A549 treated with GW870086 at 1 μM for 4 hours (cell line): ENCODE measurements around the gene RPUSD3. TPM values are rescaled to one million over a fixed set of nuclear protein-coding genes. Genes with fewer than 3 reads are reported as not detected.

Experiments
- total RNA-seq: library from RNA; stranded (reverse); fragments of 200-300 nt; extraction: Qiagen RNA extraction; gene quantifications from 5 replicates; pipeline ENCODE4 v1.2.3, GENCODE V29; 2022; ENCODE audit warnings: low read depth

The RPUSD3 gene, protein sequence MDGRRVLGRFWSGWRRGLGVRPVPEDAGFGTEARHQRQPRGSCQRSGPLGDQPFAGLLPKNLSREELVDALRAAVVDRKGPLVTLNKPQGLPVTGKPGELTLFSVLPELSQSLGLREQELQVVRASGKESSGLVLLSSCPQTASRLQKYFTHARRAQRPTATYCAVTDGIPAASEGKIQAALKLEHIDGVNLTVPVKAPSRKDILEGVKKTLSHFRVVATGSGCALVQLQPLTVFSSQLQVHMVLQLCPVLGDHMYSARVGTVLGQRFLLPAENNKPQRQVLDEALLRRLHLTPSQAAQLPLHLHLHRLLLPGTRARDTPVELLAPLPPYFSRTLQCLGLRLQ
- 50.3 to 54.1 TPM (median 53.7 TPM) in 5 replicates for total RNA-seq

DNA sequence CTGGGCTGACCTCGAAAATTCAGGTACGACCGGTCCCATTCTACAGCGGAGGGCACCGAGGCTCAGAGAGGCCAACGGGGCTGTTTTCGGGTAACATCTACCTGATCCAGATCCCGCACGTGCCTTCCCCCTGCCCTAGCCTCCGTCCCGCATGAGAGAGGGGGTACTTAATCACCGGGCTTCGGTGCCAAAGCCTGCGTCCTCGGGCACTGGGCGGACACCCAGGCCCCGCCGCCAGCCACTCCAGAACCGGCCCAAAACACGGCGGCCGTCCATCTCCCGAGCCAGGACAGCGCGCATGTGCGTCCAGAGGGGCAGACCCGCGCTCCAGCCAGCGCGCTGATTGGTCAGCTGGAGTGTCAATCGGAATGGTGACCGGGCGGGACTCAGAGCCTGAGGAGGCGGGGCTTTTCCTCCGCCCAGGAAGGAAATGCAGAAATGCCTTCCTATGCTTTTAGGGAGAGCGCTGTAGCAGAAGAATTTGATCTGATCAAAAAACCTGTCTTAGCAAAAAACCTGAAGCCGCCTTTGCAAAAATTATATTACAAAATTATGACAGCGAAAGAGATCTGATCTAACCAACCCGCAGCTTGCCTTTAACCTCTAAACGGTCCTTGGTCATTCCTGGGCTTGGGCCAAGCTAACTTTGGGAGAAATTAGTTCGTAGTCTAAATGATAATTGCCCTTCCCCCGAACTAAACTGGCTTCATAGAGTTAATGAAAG is at the start of gene RPUSD3:
Gene RPUSD3 (minus strand): TSS at position 294 of the 724 bp plus-strand sequence. CDS start 18 bp downstream, at position 276.

DNA sequence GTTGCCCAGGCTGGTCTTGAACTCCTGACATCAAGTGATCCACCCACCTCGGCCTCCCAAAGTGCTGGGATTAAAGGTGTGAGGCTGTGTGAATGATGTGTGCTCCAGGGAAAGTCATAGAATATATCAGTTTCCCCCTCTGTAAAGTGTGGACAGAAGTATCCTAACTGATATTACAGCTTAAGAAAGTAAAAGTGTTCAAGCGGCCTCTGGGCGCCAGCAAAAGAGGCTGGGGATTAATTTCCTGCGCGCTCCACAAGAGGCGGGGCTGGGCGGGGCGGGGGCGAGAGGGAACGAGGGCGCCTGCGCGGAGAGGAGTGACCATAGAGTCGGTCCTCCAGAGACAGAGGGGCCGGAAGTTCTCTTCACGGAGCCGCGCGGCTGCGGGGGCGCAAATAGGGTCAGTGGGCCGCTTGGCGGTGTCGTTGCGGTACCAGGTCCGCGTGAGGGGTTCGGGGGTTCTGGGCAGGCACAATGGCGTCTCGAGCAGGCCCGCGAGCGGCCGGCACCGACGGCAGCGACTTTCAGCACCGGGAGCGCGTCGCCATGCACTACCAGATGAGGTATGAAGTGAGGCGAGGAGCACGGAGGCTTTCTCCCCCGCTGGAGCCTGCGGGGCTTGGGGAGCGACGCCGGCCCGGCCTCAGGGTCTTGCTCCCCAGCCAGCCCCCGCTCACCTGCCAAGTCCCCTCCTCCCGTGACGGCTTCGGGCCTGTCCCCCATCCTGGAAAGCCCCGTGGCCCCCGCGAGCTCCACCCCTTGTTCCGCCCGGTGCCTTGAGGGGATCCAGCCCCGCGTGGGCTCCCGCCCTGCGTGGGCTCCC is 46.7 kb upstream of the RPUSD3 start, which contains the start of gene JAGN1:
Gene JAGN1 (plus strand): TSS at position 362 of the 823 bp plus-strand sequence. CDS start 113 bp downstream, at position 475.

DNA sequence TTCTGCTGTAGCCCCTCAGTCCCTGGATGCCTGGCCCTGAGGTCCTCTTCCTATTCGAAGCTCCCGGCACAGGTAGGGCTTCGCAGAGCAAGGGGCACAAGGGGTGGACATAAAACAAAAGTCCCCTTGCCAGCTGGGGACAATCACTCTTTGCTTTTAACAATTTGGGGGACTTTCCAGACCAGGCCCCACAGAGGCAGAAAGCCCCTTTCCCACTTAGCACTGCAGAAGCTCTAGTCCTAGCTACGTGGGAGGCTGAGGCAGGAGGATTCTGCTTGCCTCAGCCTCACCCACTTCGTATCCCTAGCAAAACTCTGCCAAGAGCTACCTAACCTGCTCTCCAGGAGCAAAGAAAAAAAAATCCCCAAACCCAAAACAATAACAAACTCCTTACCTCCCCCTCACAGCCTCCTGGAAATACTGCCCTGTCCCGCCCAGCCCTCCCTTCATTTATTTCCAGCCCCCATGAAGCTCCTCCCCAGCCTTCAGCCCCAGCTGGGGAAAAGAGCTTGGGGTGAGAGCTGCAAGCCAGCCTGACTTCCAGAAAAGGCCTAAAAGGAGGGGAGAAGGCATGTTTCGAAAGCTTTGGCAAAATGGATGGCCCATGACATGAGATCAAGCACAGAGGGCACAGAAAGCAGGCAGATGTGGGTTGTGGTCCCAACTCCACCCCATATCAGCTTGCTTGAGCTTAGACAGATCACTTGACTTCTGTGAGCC is 36.2 kb upstream of the RPUSD3 start, which contains the start of gene CIDEC:
Gene CIDEC (minus strand): TSS at position 424 of the 720 bp plus-strand sequence. CDS start 1,767 bp downstream, outside the sequence.

DNA sequence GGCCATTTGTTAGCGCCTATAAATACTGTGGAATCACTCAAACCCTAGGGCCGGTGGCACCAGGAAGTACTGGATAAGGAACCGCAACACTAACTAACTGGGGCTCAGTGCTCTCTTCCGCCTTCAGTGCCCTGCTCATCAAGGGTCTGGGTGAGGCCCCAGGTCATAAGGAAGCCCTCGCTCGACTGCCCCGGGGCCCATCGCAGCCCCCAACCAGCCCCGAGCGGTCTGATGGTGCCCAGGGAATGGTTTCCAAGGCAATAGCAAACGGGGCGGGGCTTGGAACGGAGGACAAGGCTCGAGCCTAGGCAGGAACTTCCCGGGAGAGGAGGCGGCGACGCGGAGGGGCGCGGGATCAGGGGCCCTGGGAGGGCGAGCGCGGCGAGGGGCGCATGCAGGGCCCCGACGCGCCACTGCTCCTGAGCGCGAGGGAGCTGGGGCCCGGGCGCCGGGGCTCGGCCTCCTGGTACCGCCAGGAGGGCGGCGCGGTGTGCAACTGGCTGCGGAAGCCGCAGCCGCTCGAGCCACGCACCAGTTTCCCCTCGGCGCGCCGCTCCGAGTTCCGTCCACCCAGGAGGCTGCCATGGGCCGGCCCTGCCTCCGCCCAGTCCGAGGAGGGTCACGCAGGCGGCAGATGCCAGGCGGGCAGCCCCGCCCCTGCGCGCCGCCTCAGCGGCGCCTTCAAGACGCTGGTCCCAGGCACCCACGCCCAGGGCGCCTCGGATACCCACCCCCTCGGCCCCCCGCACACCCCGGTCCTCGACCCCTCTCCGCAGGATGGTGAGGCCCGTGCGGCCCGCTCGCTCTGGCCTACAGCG is 34.0 kb downstream of the RPUSD3 start, which contains the start of gene TTLL3:
Gene TTLL3 (plus strand): TSS at position 648 of the 818 bp plus-strand sequence. CDS start 400 bp downstream, outside the sequence.

DNA sequence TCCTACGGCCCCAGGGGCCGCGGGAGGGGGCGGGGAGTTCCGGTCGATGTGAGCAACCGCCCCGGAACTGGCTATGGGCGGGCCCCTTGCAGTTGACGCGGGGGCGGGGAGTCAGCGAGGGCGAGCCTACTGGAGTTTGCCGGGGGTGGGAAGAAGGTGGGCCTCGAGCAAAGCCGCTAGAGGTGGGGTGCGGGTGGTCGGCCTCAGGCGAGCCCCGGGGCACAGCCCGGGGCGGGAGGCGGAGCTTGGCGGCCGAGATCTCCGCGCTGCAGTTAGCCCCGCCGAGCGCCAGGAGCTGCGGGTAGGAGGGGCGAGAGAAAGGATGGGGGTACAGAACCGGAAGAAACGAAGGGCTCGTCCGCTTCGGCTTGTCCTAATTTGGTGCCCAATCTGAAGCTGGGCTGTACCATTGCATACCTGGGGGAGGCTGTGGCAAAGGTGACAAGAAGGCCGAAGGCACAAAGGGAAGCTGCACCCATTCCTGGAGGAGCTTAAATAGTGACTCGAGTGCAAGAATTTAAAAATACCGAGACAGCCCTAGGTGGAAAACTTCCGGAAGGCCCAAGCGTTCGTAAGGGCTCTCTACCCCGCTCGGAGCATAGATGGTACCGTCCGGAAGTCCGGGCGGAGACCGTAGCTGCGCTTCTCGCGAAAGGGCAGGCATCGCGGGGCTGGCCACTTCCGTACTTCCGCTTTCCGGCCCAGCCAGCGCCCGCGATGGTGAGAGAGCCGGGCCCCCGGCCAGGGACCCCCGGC is 51.2 kb downstream of the RPUSD3 start, which contains the start of the genes ARPC4 and TADA3:
Gene ARPC4 (plus strand): TSS at position 678 of the 756 bp plus-strand sequence. CDS start 40 bp downstream, at position 718.
Gene TADA3 (minus strand): TSS at position 69 of the 756 bp plus-strand sequence. CDS start 1,007 bp downstream, outside the sequence.

Other genes with a start within 250 kb of the RPUSD3 start
- 26.9 to 30.6 TPM (median 29.4 TPM) in 5 replicates for gene MTMR14, start 194.5 kb downstream of the RPUSD3 start, total RNA-seq
- 0.08 to 0.37 TPM (median 0.15 TPM) in 5 replicates for gene CPNE9, start 140.2 kb downstream of the RPUSD3 start, total RNA-seq
- gene BRPF1, start 112.3 kb downstream of the RPUSD3 start, total RNA-seq = 15.1 to 21.6 TPM (median 18.4 TPM) in 5 replicates
- 11.4 to 18.9 TPM (median 16.5 TPM) in 5 replicates for gene OGG1, start 94.1 kb downstream of the RPUSD3 start, total RNA-seq
- 15.3 to 18.5 TPM (median 16.8 TPM) in 5 replicates for gene CAMK1, start 74.1 kb downstream of the RPUSD3 start, total RNA-seq
- gene TADA3, start 51.5 kb downstream of the RPUSD3 start, total RNA-seq = 51.8 to 60.8 TPM (median 59.9 TPM) in 5 replicates
- gene ARPC4, start 50.9 kb downstream of the RPUSD3 start, total RNA-seq = 151 to 231 TPM (median 160 TPM) in 5 replicates
- 4.9 to 8.8 TPM (median 6.8 TPM) in 5 replicates for gene TTLL3, start 33.7 kb downstream of the RPUSD3 start, total RNA-seq
- gene CIDEC, start 36.2 kb upstream of the RPUSD3 start, total RNA-seq = 35.1 to 45.7 TPM (median 37.0 TPM) in 5 replicates
- 80.7 to 106 TPM (median 91.1 TPM) in 5 replicates for gene JAGN1, start 46.6 kb upstream of the RPUSD3 start, total RNA-seq
- 1.1 to 2.4 TPM (median 2.2 TPM) in 5 replicates for gene IL17RE, start 58.8 kb upstream of the RPUSD3 start, total RNA-seq
- 27.9 to 29.8 TPM (median 28.7 TPM) in 5 replicates for gene IL17RC, start 73.1 kb upstream of the RPUSD3 start, total RNA-seq
- 12.0 to 13.4 TPM (median 13.0 TPM) in 5 replicates for gene CRELD1, start 89.8 kb upstream of the RPUSD3 start, total RNA-seq
- gene PRRT3, start 108.4 kb upstream of the RPUSD3 start, total RNA-seq = 1.1 to 1.8 TPM (median 1.7 TPM) in 5 replicates
- gene EMC3, start 142.8 kb upstream of the RPUSD3 start, total RNA-seq = 114 to 145 TPM (median 124 TPM) in 5 replicates
- gene FANCD2, start 182.4 kb upstream of the RPUSD3 start, total RNA-seq = 16.8 to 18.7 TPM (median 18.0 TPM) in 5 replicates